A673 (cell line): ENCODE data around the gene SPACA6. TPM values are rescaled to one million over a fixed set of nuclear protein-coding genes. Genes with fewer than 3 reads are reported as not detected.

ENCODE experiments used
- BruUV-seq: library from RNA; stranded (reverse); fragments of 400-500 nt; replicated peaks from 2 replicates; lab custom pipeline; 2021; lab: Mats Ljungman, UMichigan
- CTCF ChIA-PET: fragments of 300-600 bp; sonication (Branson Sonifier 250); formaldehyde crosslinking; loops from one replicate; lab custom pipeline; 2022; ENCODE audit warnings: antibody characterized with exemption; lab: Charles Lee
- POLR2A ChIA-PET: fragments of 300-600 bp; sonication (Branson Sonifier 250); formaldehyde crosslinking; loops from one replicate; lab custom pipeline; 2022; ENCODE audit warnings: antibody characterized with exemption; ENCODE audit not compliant: low non-redundant PET; lab: Charles Lee
- DNase-seq: peaks from one replicate; pipeline ENCODE4 v3.0.0-alpha.2; 2015; ENCODE audit warnings: low spot score
- H3K27ac ChIP-seq: fragments of 200-600 bp; sonication (generic); 2 replicates; pipeline ENCODE4 v1.5.1; 2016; ENCODE audit warnings: mixed run types, low read depth, mild to moderate bottlenecking, mixed read lengths, antibody characterized with exemption, low read length; ENCODE audit not compliant: poor library complexity, severe bottlenecking
- H3K27me3 ChIP-seq: fragments of 200-600 bp; sonication (generic); replicated peaks from 2 replicates; pipeline ENCODE4 v1.6.1; 2017; ENCODE audit warnings: mixed run types, low read depth, mild to moderate bottlenecking, mixed read lengths, antibody characterized with exemption, low read length; ENCODE audit not compliant: insufficient read depth, poor library complexity
- H3K36me3 ChIP-seq: fragments of 200-600 bp; sonication (generic); 2 replicates; pipeline ENCODE4 v1.6.1; 2016; ENCODE audit warnings: mixed run types, mild to moderate bottlenecking, mixed read lengths, antibody characterized with exemption, low read length; ENCODE audit not compliant: insufficient read depth, poor library complexity, severe bottlenecking
- H3K4me1 ChIP-seq: fragments of 200-600 bp; sonication (generic); 2 replicates; pipeline ENCODE4 v1.6.1; 2017; ENCODE audit warnings: mixed run types, mild to moderate bottlenecking, mixed read lengths, antibody characterized with exemption, low read length; ENCODE audit not compliant: insufficient read depth, poor library complexity, severe bottlenecking
- H3K4me3 ChIP-seq: fragments of 200-600 bp; sonication (generic); 2 replicates; pipeline ENCODE4 v1.5.1; 2016; ENCODE audit warnings: low read depth, mixed run types, mild to moderate bottlenecking, mixed read lengths, low read length; ENCODE audit not compliant: poor library complexity, severe bottlenecking
- H3K9me3 ChIP-seq: fragments of 200-600 bp; sonication (generic); 2 replicates; pipeline ENCODE4 v1.6.1; 2016; ENCODE audit warnings: mixed run types, low read depth, mild to moderate bottlenecking, mixed read lengths, antibody characterized with exemption, low read length; ENCODE audit not compliant: poor library complexity, severe bottlenecking
- EZH2 ChIP-seq: fragments of 200-600 bp; sonication (generic); IDR thresholded peaks from 2 replicates; pipeline ENCODE4 v1.6.1; 2017; ENCODE audit warnings: borderline replicate concordance, low read depth, mild to moderate bottlenecking, mixed read lengths, antibody characterized with exemption, low read length; ENCODE audit not compliant: poor library complexity, severe bottlenecking
- intact Hi-C: fragments of 100-400 bp; cut with micrococcal nuclease; formaldehyde crosslinking; loops from one replicate; pipeline ENCODE4 v1.10.0; 2022; ENCODE audit not compliant: unreplicated experiment
- total RNA-seq: library from RNA; stranded (reverse); gene quantifications from 2 replicates; pipeline ENCODE4 v1.2.3, GENCODE V29; 2021
- TF ChIP-seq, protein P1 (sequence below): fragments of 300-800, 200-600 bp; sonication (generic); conservative IDR thresholded peaks from 2 replicates; pipeline ENCODE4 v1.5.1; 2017; ENCODE audit warnings: low read depth, mild to moderate bottlenecking, antibody characterized with exemption, low read length, moderate library complexity, mixed read lengths

Gene SPACA6
- total RNA-seq, 1 experiment from 2014 or later: 28.6 TPM

DNA sequence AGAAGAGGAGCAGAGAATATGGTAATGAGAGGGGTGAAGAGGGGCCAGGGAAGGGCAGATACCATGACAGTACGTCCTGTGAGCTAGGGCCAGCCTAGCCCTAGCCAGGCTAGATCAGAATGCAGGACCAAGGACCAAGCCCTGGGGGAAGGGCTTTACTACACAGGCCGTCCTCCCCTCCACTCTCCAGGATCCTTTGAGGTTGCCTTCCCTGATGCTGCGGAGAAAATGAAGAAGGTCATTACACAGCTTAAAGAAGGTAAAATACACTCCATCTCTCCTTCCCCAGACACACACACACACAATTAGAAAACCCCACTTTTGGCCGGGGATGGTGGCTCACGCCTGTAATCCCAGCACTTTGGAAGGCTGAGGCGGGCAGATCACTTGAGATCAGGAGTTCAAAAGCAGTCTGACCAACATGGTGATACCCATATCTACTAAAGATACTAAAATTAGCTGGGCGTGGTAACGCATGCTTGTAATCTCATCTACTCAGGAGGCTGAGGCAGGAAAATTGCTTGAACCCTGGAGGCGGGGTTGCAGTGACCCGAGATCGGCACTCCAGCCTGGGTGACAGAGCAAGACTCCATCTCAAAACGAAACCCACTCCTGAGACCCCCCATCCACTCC, 8.5 kb downstream of the SPACA6 start:
- ChIA-PET CTCF (no interaction called here), POLR2A (no interaction called here)
- Histone ChIP-seq H3K9me3 (no peaks in the 10 kb centered on the region), H3K27me3 (no peaks in the 10 kb centered on the region), H3K4me3 (no peak overlapping the region), H3K27ac (no peak overlapping the region), H3K4me1 (peaks cover 6% of the 10 kb centered on the region), H3K36me3 (peaks cover 54% of the 10 kb centered on the region)
- BruUV-seq: no TSS peak
- intact Hi-C loops: no loop called here
- DNase-seq: no peak
- TF ChIP-seq, protein P1, sequence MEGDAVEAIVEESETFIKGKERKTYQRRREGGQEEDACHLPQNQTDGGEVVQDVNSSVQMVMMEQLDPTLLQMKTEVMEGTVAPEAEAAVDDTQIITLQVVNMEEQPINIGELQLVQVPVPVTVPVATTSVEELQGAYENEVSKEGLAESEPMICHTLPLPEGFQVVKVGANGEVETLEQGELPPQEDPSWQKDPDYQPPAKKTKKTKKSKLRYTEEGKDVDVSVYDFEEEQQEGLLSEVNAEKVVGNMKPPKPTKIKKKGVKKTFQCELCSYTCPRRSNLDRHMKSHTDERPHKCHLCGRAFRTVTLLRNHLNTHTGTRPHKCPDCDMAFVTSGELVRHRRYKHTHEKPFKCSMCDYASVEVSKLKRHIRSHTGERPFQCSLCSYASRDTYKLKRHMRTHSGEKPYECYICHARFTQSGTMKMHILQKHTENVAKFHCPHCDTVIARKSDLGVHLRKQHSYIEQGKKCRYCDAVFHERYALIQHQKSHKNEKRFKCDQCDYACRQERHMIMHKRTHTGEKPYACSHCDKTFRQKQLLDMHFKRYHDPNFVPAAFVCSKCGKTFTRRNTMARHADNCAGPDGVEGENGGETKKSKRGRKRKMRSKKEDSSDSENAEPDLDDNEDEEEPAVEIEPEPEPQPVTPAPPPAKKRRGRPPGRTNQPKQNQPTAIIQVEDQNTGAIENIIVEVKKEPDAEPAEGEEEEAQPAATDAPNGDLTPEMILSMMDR: no peak
- TF ChIP-seq EZH2: no peak

DNA sequence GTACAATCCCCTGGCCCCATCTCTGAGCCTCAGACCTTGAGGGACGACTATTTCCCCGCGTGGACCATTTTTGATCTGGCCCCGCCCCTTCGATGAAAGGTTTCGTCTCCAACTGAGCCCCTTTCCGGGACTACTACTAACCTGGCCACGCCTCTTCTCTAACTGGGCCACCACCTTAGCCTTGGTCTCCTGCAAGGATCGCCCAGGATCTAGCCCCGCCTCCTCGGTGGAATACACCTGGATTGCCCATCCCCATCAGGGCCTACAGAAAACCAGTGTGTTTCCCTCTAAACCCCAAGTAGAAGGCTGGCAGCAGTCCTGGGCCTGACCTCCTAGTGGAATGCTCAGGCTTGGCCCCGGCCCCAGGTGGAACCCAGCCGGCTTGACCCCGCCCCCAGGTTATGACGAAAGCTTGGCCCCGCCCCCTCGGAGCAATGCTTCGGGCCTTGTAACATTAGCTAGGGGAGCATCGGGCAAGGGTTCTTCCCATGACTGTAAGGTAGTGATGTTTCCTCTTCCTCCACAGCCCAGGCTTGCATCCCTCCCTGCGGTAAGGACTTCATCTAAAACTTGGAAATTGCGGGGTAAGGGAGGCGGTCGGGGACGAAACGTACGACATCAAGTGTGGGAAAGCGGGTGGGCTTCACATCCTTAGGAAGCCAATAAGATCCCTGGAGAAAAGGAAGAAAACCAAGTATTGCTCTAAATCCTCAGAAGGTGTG, 9.1 kb downstream of the SPACA6 start:
- H3K4me3 ChIP-seq: no peak overlapping the region
- no peaks in the 10 kb centered on the region for H3K27me3 ChIP-seq
- intact Hi-C loops: no loop called here
- BruUV-seq: no TSS peak
- H3K27ac ChIP-seq: peak overlapping the region; percentile 13
- ChIA-PET CTCF (no interaction called here), POLR2A (no interaction called here)
- DNase-seq: peak; percentile 41
- no peak for TF ChIP-seq EZH2
- TF ChIP-seq, protein P1: no peak
- peaks cover 52% of the 10 kb centered on the region for H3K36me3 ChIP-seq
- H3K9me3 ChIP-seq: no peaks in the 10 kb centered on the region
- peaks cover 6% of the 10 kb centered on the region for H3K4me1 ChIP-seq

DNA sequence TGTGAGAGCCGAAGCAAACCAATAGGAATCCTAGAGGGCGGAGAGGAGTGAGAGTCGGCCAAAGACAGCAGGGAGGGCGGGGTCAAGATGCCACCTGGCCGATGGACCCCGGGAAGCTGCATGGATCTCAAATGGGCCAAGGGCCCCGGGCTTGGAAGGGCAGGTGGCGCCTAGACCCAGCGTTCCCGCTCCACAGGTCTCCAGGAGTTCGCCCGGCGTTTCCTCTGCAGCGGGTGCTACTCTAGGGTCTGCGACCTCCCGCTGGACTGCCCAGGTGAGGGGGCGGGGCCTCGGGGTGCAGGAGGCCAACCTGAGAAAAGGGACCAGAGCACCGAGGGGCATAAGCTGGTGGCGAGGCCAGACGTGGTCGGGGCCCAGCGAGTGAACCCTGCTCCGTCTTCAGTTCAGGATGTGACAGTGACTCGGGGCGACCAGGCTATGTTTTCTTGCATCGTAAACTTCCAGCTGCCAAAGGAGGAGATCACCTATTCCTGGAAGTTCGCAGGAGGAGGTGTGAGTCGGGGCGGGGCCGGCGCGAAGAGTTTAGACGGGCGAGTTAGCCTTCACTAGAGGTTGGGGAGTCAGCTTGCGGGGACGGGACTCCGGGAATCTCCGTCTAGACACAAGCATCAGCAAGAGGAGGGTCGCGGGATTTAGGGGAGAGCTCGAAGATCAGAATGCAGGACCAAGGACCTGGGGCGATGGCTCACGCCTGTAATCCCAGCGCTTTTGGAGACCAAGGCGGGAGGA, 9.9 kb downstream of the SPACA6 start:
- peaks cover 6% of the 10 kb centered on the region for H3K4me1 ChIP-seq
- H3K36me3 ChIP-seq: peaks cover 45% of the 10 kb centered on the region
- DNase-seq: no peak
- H3K27me3 ChIP-seq: no peaks in the 10 kb centered on the region
- ChIA-PET POLR2A (interaction anchor here (0.6 kb wide), 1 partner anchor 15 kb away, joined by 5 read pairs; no protein-coding TSS in a partner anchor), CTCF (interaction anchor here (1.8 kb wide), 1 partner anchor 14 kb away, joined by 12 read pairs; no protein-coding TSS in a partner anchor)
- BruUV-seq: no TSS peak
- H3K4me3 ChIP-seq: no peak overlapping the region
- no peaks in the 10 kb centered on the region for H3K9me3 ChIP-seq
- intact Hi-C loops: no loop called here
- TF ChIP-seq, protein P1: no peak
- TF ChIP-seq EZH2: no peak
- H3K27ac ChIP-seq: peak overlapping the region; percentile 98
